GM12873 (cell line): Measurements from ENCODE around the gene RUSF1.

Source experiments
- CTCF ChIP-seq: IDR thresholded peaks from 2 replicates; pipeline ENCODE4 v1.5.1; 2012; ENCODE audit warnings: low read depth, mild to moderate bottlenecking, moderate library complexity, low read length, control low read depth; ENCODE audit not compliant: insufficient read depth; ENCODE audit errors: missing control alignments

RUSF1 gene

GRCh38 chr16:31522071-31522470 lies 13.9 kb upstream of the RUSF1 start:
- TF ChIP-seq CTCF: no peak

- TF ChIP-seq CTCF: no peak
Observed at GRCh38 chr16:31521368-31521767, 13.2 kb upstream of the RUSF1 start.

GRCh38 chr16:31519759-31520431 lies 11.7 kb upstream of the RUSF1 start:
- no peak for TF ChIP-seq CTCF

GRCh38 chr16:31517800-31518402 lies 9.7 kb upstream of the RUSF1 start:
- TF ChIP-seq CTCF: no peak

- TF ChIP-seq CTCF: no peak
Observed at GRCh38 chr16:31513884-31514283, 5.7 kb upstream of the RUSF1 start.

GRCh38 chr16:31513126-31513525 lies 4.9 kb upstream of the RUSF1 start:
- no peak for TF ChIP-seq CTCF

GRCh38 chr16:31508706-31509195 lies 560 bp upstream of the RUSF1 start:
- no peak for TF ChIP-seq CTCF
